Thyroid gland (tissue), 4 donors: Measurements from ENCODE around the gene PDXP. TPM values are rescaled to one million over a fixed set of nuclear protein-coding genes. Genes with fewer than 3 reads are reported as not detected.

Source experiments
- DNase-seq, 2 donors: peaks; one replicate each; pipeline ENCODE4 v3.0.0-alpha.2; 2019
- H3K27ac ChIP-seq, 3 donors: fragments of 200-600 bp; sonication (generic); 1 replicate in 2 of 3; 2 replicates in 1 of 3; pipeline ENCODE4 v1.5.1; 2016 to 2019; ENCODE audit warnings: mild to moderate bottlenecking in 1 of 3, moderate library complexity in 1 of 3
- H3K27me3 ChIP-seq: fragments of 200-600 bp; sonication (generic); one replicate; pipeline ENCODE4 v1.5.1; 2019
- H3K36me3 ChIP-seq, 2 donors: fragments of 200-600 bp; sonication (generic); one replicate each; pipeline ENCODE4 v1.5.1; 2016 to 2019
- H3K4me1 ChIP-seq, 2 donors: fragments of 200-600 bp; sonication (generic); one replicate each; pipeline ENCODE4 v1.5.1; 2017 to 2019
- H3K4me3 ChIP-seq, 3 donors: fragments of 200-600 bp; sonication (generic); replicated peaks in 1 of 3; 1 replicate in 2 of 3; 2 replicates in 1 of 3; pipeline ENCODE4 v1.5.1; 2016; ENCODE audit warnings: mild to moderate bottlenecking in 1 of 3
- H3K9me3 ChIP-seq: fragments of 200-600 bp; sonication (generic); one replicate; pipeline ENCODE4 v1.5.1; 2017
- CTCF ChIP-seq, 6 experiments: fragments of 200-600 bp in 3 of 6; fragments of 450-650 bp in 3 of 6; sonication (generic) in 3 of 6; IDR thresholded peaks; one replicate each; pipeline ENCODE4 v1.5.1; 2016 to 2019; ENCODE audit warnings: antibody characterized with exemption in 6 of 6, mild to moderate bottlenecking in 2 of 6, inconsistent platforms in 1 of 6, moderate library complexity in 1 of 6
- POLR2A ChIP-seq, 2 donors: fragments of 450-650 bp; IDR thresholded peaks; one replicate each; pipeline ENCODE4 v1.6.1; 2017; ENCODE audit warnings: antibody characterized with exemption in 2 of 2, mild to moderate bottlenecking in 2 of 2, moderate library complexity in 1 of 2
- WGBS, 2 donors: methylation state at CpG; one replicate each; pipeline ENCODE4 v1.1.5; 2017; 5-methylcytosine and 5-hydroxymethylcytosine counted together
- intact Hi-C: fragments of 100-400 bp; cut with DNase I; formaldehyde crosslinking; loops from one replicate; pipeline ENCODE4 v1.15.1; 2023
- total RNA-seq, 4 donors: library from RNA; depleted of rRNA; stranded (reverse); fragments of >200 nt; gene quantifications; one replicate each; pipeline ENCODE4 v1.2.3, GENCODE V29; 2016

The PDXP gene
- total RNA-seq, 4 donors from 2014 or later = 4.2 to 15.8 (median 12.3) TPM

- Histone ChIP-seq H3K27ac (peak overlapping the region in 1 of 3 donors; percentile 16), H3K4me3 (no peak overlapping the region), H3K4me1 (peaks cover 19 to 32% of the 10 kb centered on the region in 2 donors), H3K27me3 (no peaks in the 10 kb centered on the region), H3K9me3 (no peaks in the 10 kb centered on the region), H3K36me3 (no peaks in the 10 kb centered on the region)
- 69% methylated on average over 2 of the region's 2 CpGs; no CpG with 5 or more reads in 1 of the 2 donors for WGBS, 2 donors
- TF ChIP-seq CTCF (IDR thresholded peaks at IDR 0.05) = no peak
- no peak for TF ChIP-seq POLR2A (IDR thresholded peaks at IDR 0.05)
- no peak for DNase-seq
- intact Hi-C loops = no loop called here
These were observed 2.2 kb downstream of the PDXP start for GRCh38 chr22:37660709-37661045.

- WGBS, 2 donors = 38 to 47% methylated on average over 12 of the region's 12 CpGs
- Histone ChIP-seq H3K9me3 (no peaks in the 10 kb centered on the region), H3K27me3 (no peaks in the 10 kb centered on the region), H3K27ac (peak overlapping the region in 1 of 3 donors; percentile 16), H3K36me3 (no peaks in the 10 kb centered on the region), H3K4me3 (no peak overlapping the region), H3K4me1 (peaks cover 19 to 32% of the 10 kb centered on the region in 2 donors)
- TF ChIP-seq CTCF (IDR thresholded peaks at IDR 0.05) (peak in 3 of 6 experiments; percentile 14 to 44 (median 29)), POLR2A (IDR thresholded peaks at IDR 0.05) (no peak)
- intact Hi-C loops = no loop called here
- peak in 1 of 2 donors; percentile 46 for DNase-seq
These were observed 2.8 kb downstream of the PDXP start for GRCh38 chr22:37661160-37661924.

GRCh38 chr22:37662039-37662438 lies 3.5 kb downstream of the PDXP start:
- Histone ChIP-seq H3K4me3 (no peak overlapping the region), H3K36me3 (no peaks in the 10 kb centered on the region), H3K9me3 (no peaks in the 10 kb centered on the region), H3K27me3 (no peaks in the 10 kb centered on the region), H3K4me1 (peaks cover 19 to 32% of the 10 kb centered on the region in 2 donors), H3K27ac (peak overlapping the region in 1 of 3 donors; percentile 28)
- 85 to 93% methylated on average over 5 of the region's 5 CpGs for WGBS, 2 donors
- TF ChIP-seq CTCF (IDR thresholded peaks at IDR 0.05) = no peak
- TF ChIP-seq POLR2A (IDR thresholded peaks at IDR 0.05) = no peak
- intact Hi-C loops = no loop called here
- DNase-seq = no peak

GRCh38 chr22:37663521-37664140 lies 5.1 kb downstream of the PDXP start:
- peaks cover 15 to 31% of the 10 kb centered on the region in 2 donors for H3K4me1 ChIP-seq
- intact Hi-C loops = no loop called here
- no peaks in the 10 kb centered on the region for H3K9me3 ChIP-seq
- H3K4me3 ChIP-seq = no peak overlapping the region
- TF ChIP-seq CTCF (IDR thresholded peaks at IDR 0.05) = no peak
- no peak for TF ChIP-seq POLR2A (IDR thresholded peaks at IDR 0.05)
- no peaks in the 10 kb centered on the region for H3K36me3 ChIP-seq
- WGBS, 2 donors = 84 to 91% methylated on average over 16 of the region's 16 CpGs
- no peaks in the 10 kb centered on the region for H3K27me3 ChIP-seq
- DNase-seq = no peak
- no peak overlapping the region for H3K27ac ChIP-seq
